Endothelial cell of umbilical vein (primary cell): ENCODE data around the gene CLGN.

ENCODE experiments used
- EZH2 ChIP-seq: IDR thresholded peaks from 2 replicates; pipeline ENCODE4 v1.6.1; 2012; ENCODE audit warnings: borderline replicate concordance, low read depth, mild to moderate bottlenecking, moderate library complexity, low read length, inconsistent platforms; ENCODE audit not compliant: severe bottlenecking
- MAX ChIP-seq: IDR thresholded peaks from 2 replicates; pipeline ENCODE4 v1.6.1; 2011; ENCODE audit not compliant: insufficient read depth, insufficient read length
- MYC ChIP-seq: IDR thresholded peaks from one replicate; pipeline ENCODE4 v1.6.1; 2011; ENCODE audit warnings: mild to moderate bottlenecking, low read depth, low read length
- POLR2AphosphoS5 ChIP-seq: IDR thresholded peaks from 2 replicates; pipeline ENCODE4 v1.6.1; 2012; ENCODE audit warnings: low read depth, mild to moderate bottlenecking, control low read depth, low read length, moderate library complexity; ENCODE audit not compliant: insufficient read depth
- TF ChIP-seq, protein P1 (sequence below), 2 donors: IDR thresholded peaks; 1 replicate in 1 of 2; 2 replicates in 1 of 2; pipeline ENCODE4 v1.5.1; 2011; ENCODE audit warnings: low read length in 2 of 2, mild to moderate bottlenecking in 2 of 2, moderate library complexity in 2 of 2, control low read depth in 1 of 2, inconsistent platforms in 1 of 2, low read depth in 1 of 2; ENCODE audit not compliant: insufficient read depth in 1 of 2; ENCODE audit errors: extremely low read depth in 1 of 2

GRCh38 chr4:140448830-140449229, 21.4 kb upstream of the CLGN start:
- TF ChIP-seq EZH2 (no peak), POLR2AphosphoS5 (no peak), MAX (no peak), MYC (no peak)
- TF ChIP-seq, protein P1, sequence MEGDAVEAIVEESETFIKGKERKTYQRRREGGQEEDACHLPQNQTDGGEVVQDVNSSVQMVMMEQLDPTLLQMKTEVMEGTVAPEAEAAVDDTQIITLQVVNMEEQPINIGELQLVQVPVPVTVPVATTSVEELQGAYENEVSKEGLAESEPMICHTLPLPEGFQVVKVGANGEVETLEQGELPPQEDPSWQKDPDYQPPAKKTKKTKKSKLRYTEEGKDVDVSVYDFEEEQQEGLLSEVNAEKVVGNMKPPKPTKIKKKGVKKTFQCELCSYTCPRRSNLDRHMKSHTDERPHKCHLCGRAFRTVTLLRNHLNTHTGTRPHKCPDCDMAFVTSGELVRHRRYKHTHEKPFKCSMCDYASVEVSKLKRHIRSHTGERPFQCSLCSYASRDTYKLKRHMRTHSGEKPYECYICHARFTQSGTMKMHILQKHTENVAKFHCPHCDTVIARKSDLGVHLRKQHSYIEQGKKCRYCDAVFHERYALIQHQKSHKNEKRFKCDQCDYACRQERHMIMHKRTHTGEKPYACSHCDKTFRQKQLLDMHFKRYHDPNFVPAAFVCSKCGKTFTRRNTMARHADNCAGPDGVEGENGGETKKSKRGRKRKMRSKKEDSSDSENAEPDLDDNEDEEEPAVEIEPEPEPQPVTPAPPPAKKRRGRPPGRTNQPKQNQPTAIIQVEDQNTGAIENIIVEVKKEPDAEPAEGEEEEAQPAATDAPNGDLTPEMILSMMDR (IDR thresholded peaks at IDR 0.05; ENCODE audit: extremely low read depth in 1 of 2, insufficient read depth in 1 of 2, low read depth in 1 of 2, low read length in 2 of 2), result no peak
